Ramos (cell line): ENCODE results near the gene GTF3C2.
"Not testable (repeated sequence)": the region's sequence is repeated elsewhere in the genome, so short reads cannot be mapped to it uniquely, and the experiment has no call there.

Experiments used
- in situ Hi-C: fragments of 300-500 bp; cut with MboI; formaldehyde crosslinking; loops from one replicate; pipeline ENCODE4 v1.14.3; 2022; ENCODE audit warnings: low sequenced_read_pairs; ENCODE audit not compliant: unreplicated experiment

Gene GTF3C2

GRCh38 chr2:27323596-27324285, 32.8 kb downstream of the GTF3C2 start:
- in situ Hi-C loops = no loop called here

GRCh38 chr2:27322766-27323595, 33.6 kb downstream of the GTF3C2 start, which contains the start of gene MPV17:
TSS of gene MPV17 (minus strand) at chr2:27323097. CDS start at chr2:27322517, 580 bp downstream.
- in situ Hi-C loops = no loop called here

- in situ Hi-C loops = no loop called here
Measured at GRCh38 chr2:27322301-27322765, 34.2 kb downstream of the GTF3C2 start.

GRCh38 chr2:27320958-27321543, 35.5 kb downstream of the GTF3C2 start:
- in situ Hi-C loops = no loop called here

GRCh38 chr2:27319839-27320238, 36.7 kb downstream of the GTF3C2 start:
- in situ Hi-C loops = not testable (repeated sequence)

- in situ Hi-C loops = no loop called here
Measured at GRCh38 chr2:27316655-27317412, 39.7 kb downstream of the GTF3C2 start.

- in situ Hi-C loops = no loop called here
Measured at GRCh38 chr2:27315122-27315521, 41.4 kb downstream of the GTF3C2 start.

- in situ Hi-C loops = no loop called here
Measured at GRCh38 chr2:27314709-27315108, 41.9 kb downstream of the GTF3C2 start.

- in situ Hi-C loops = no loop called here
Measured at GRCh38 chr2:27313882-27314645, 42.5 kb downstream of the GTF3C2 start.

- in situ Hi-C loops = no loop called here
Measured at GRCh38 chr2:27312152-27312551, 44.4 kb downstream of the GTF3C2 start.

- in situ Hi-C loops = no loop called here
Measured at GRCh38 chr2:27309651-27310050, 46.9 kb downstream of the GTF3C2 start.

GRCh38 chr2:27308359-27308881, 48.1 kb downstream of the GTF3C2 start, which contains the start of gene UCN:
TSS of gene UCN (minus strand) at chr2:27308445. CDS start at chr2:27307895, 550 bp downstream.
- in situ Hi-C loops = no loop called here

- in situ Hi-C loops = no loop called here
Measured at GRCh38 chr2:27307545-27308358, 48.8 kb downstream of the GTF3C2 start.

GRCh38 chr2:27307287-27307544, 49.3 kb downstream of the GTF3C2 start:
- in situ Hi-C loops = no loop called here

- in situ Hi-C loops = no loop called here
Measured at GRCh38 chr2:27306573-27307286, 49.8 kb downstream of the GTF3C2 start.

- in situ Hi-C loops = no loop called here
Measured at GRCh38 chr2:27306136-27306535, 50.4 kb downstream of the GTF3C2 start.

GRCh38 chr2:27305516-27305915, 51.0 kb downstream of the GTF3C2 start:
- in situ Hi-C loops = no loop called here
